Small intestine (tissue), 7 donors: ENCODE measurements around the gene SELPLG. TPM values are rescaled to one million over a fixed set of nuclear protein-coding genes. Genes with fewer than 3 reads are reported as not detected.

Experiments used
- DNase-seq, 2 donors: peaks; one replicate each; pipeline versions ENCODE4 v3.0.0 to v3.0.0-alpha.2; 2013
- FAIRE-seq: peaks from 2 replicates; lab custom pipeline; 2012; peaks lifted over from hg19 to GRCh38; lab: Jason Lieb, UNC
- H3K27ac ChIP-seq, 3 donors: one replicate each; pipeline ENCODE4 v1.5.1; 2013; ENCODE audit warnings: low read length in 2 of 3, mild to moderate bottlenecking in 2 of 3, control low read depth in 1 of 3, inconsistent platforms in 1 of 3, low read depth in 1 of 3, moderate library complexity in 1 of 3
- H3K27me3 ChIP-seq, 3 donors: one replicate each; pipeline ENCODE4 v1.6.1; 2013; ENCODE audit warnings: low read length in 3 of 3, inconsistent platforms in 1 of 3; ENCODE audit not compliant: control insufficient read depth in 3 of 3, insufficient read depth in 3 of 3
- H3K36me3 ChIP-seq, 3 donors: one replicate each; pipeline ENCODE4 v1.6.1; 2013; ENCODE audit warnings: low read length in 3 of 3, inconsistent platforms in 1 of 3, low read depth in 1 of 3, mild to moderate bottlenecking in 1 of 3, moderate library complexity in 1 of 3; ENCODE audit not compliant: control insufficient read depth in 3 of 3, insufficient read depth in 2 of 3
- H3K4me1 ChIP-seq, 3 donors: one replicate each; pipeline ENCODE4 v1.6.1; 2013; ENCODE audit warnings: low read length in 2 of 3, inconsistent platforms in 1 of 3, low read depth in 1 of 3, mild to moderate bottlenecking in 1 of 3, moderate library complexity in 1 of 3; ENCODE audit not compliant: control insufficient read depth in 3 of 3, insufficient read depth in 2 of 3
- H3K4me3 ChIP-seq, 3 donors: one replicate each; pipeline ENCODE4 v1.5.1; 2013; ENCODE audit warnings: low read length in 3 of 3, control low read depth in 1 of 3, inconsistent platforms in 1 of 3, low read depth in 1 of 3, mild to moderate bottlenecking in 1 of 3, moderate library complexity in 1 of 3
- H3K9me3 ChIP-seq, 2 donors: one replicate each; pipeline ENCODE4 v1.6.1; 2013; ENCODE audit warnings: low read depth in 1 of 2, low read length in 1 of 2; ENCODE audit not compliant: control insufficient read depth in 2 of 2, insufficient read depth in 1 of 2
- WGBS, 3 donors: extraction: QIAGEN DNeasy Blood & Tissue Kit; methylation state at CpG; one replicate each; pipeline ENCODE4 v1.1.7; 2013; 5-methylcytosine and 5-hydroxymethylcytosine counted together
- polyA plus RNA-seq, 4 donors: library from polyadenylated mRNA; stranded (reverse) in 3 of 4; unstranded in 1 of 4; fragments of 200-250 nt in 3 of 4; fragments of 120-200 nt in 1 of 4; gene quantifications; one replicate each; pipeline versions ENCODE4 v1.2.1 to v1.2.3, GENCODE V29; 2013
- donor health status: healthy with polysubstance abuse.
- donor health status: control.
- donor health status: control.
- donor health status: Bipolar disorder and iron deficiency.
- donor health status: healthy.

The SELPLG gene
- polyA plus RNA-seq, 4 donors, result 1.1 to 7.2 (median 4.6) TPM

DNA sequence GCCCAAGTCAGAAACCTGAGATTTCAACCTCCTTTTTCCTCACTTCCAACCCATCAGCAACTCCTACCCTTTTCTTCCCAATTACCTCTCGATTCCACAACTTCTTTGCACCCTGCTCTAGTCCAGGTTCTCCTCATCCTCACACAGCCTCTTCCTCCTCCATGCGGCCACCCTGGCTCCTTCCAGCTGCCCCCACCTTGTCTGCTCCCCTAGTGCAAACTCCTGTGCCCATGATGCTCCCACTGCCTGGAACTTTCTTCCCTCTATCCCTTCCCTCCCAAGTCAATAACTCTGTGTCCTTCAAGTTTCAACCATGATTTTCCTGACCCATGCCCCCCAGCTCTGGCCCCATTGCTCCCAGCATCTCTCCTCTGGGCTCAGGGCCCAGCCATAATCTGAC lies 17.3 kb downstream of the SELPLG start:
- H3K27ac ChIP-seq, result peak overlapping the region in 1 of 3 donors; percentile 67

GRCh38 chr12:108615918-108616317 lies 17.8 kb downstream of the SELPLG start:
- no peak for FAIRE-seq

More for the DNA sequence above, 17.3 kb downstream of the SELPLG start:
- FAIRE-seq (no peak), DNase-seq (no peak)
- peaks cover 0 to 3% of the 10 kb centered on the region in 2 donors for H3K9me3 ChIP-seq
- peaks cover 0 to 3% (median 0%) of the 10 kb centered on the region in 3 donors for H3K27me3 ChIP-seq
- WGBS, 3 donors, result 93 to 100% (median 96%) methylated on average over 2 of the region's 2 CpGs
- no peak overlapping the region for H3K4me3 ChIP-seq
- H3K36me3 ChIP-seq, result no peaks in the 10 kb centered on the region
- H3K4me1 ChIP-seq, result no peaks in the 10 kb centered on the region

DNA sequence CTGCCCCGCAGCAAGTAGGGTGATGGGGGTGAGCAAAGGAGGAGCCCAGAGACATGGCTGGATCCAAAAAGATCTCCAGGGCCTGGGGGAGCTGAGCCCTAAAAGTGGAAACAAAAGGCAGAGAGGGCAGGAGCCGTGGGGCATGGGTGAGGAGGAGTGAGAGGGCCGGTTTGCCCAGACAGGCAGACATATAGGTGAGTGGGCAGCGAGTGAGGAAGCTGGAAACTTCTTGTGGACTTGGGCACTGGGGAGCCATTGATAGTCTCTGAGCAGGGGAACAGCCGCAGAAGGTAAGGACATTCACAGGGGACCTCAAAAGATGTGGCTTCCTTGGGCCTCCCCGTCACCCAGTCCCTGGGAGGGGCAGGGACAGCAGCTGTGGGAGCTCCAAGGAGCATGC lies 19.1 kb downstream of the SELPLG start:
- no peak overlapping the region for H3K4me3 ChIP-seq
- FAIRE-seq, result no peak
- no peak for DNase-seq
- H3K4me1 ChIP-seq, result peaks cover 0 to 4% (median 0%) of the 10 kb centered on the region in 3 donors
- 79 to 92% (median 88%) methylated on average over 6 of the region's 6 CpGs for WGBS, 3 donors
- no peaks in the 10 kb centered on the region for H3K36me3 ChIP-seq
- peaks cover 0 to 3% of the 10 kb centered on the region in 2 donors for H3K9me3 ChIP-seq
- no peaks in the 10 kb centered on the region for H3K27me3 ChIP-seq
- H3K27ac ChIP-seq, result no peak overlapping the region

More at GRCh38 chr12:108615918-108616317, 17.8 kb downstream of the SELPLG start:
- no peaks in the 10 kb centered on the region for H3K36me3 ChIP-seq
- H3K4me1 ChIP-seq, result no peaks in the 10 kb centered on the region
- peaks cover 0 to 3% (median 0%) of the 10 kb centered on the region in 3 donors for H3K27me3 ChIP-seq
- H3K9me3 ChIP-seq, result peaks cover 0 to 3% of the 10 kb centered on the region in 2 donors
- H3K27ac ChIP-seq, result no peak overlapping the region
- DNase-seq, result no peak
- H3K4me3 ChIP-seq, result no peak overlapping the region
- 83 to 100% (median 93%) methylated on average over 1 of the region's 1 CpG for WGBS, 3 donors

GRCh38 chr12:108614041-108614440 lies 19.7 kb downstream of the SELPLG start:
- FAIRE-seq (no peak), DNase-seq (no peak)
- WGBS, 3 donors, result 74 to 83% (median 81%) methylated on average over 4 of the region's 4 CpGs
- peaks cover 0 to 4% (median 0%) of the 10 kb centered on the region in 3 donors for H3K4me1 ChIP-seq
- H3K9me3 ChIP-seq, result peaks cover 0 to 3% of the 10 kb centered on the region in 2 donors
- no peaks in the 10 kb centered on the region for H3K27me3 ChIP-seq
- no peak overlapping the region for H3K27ac ChIP-seq
- no peaks in the 10 kb centered on the region for H3K36me3 ChIP-seq
- no peak overlapping the region for H3K4me3 ChIP-seq

GRCh38 chr12:108613548-108613947 lies 20.1 kb downstream of the SELPLG start:
- Histone ChIP-seq H3K36me3 (no peaks in the 10 kb centered on the region), H3K9me3 (peaks cover 0 to 3% of the 10 kb centered on the region in 2 donors), H3K27me3 (no peaks in the 10 kb centered on the region), H3K4me3 (no peak overlapping the region), H3K4me1 (peaks cover 0 to 4% (median 0%) of the 10 kb centered on the region in 3 donors), H3K27ac (no peak overlapping the region)
- 50 to 58% (median 51%) methylated on average over 9 of the region's 9 CpGs for WGBS, 3 donors
- no peak for DNase-seq
- FAIRE-seq, result no peak

GRCh38 chr12:108612788-108613282 lies 20.9 kb downstream of the SELPLG start:
- Histone ChIP-seq H3K36me3 (no peaks in the 10 kb centered on the region), H3K27ac (no peak overlapping the region), H3K4me3 (no peak overlapping the region), H3K4me1 (peaks cover 0 to 4% (median 0%) of the 10 kb centered on the region in 3 donors), H3K27me3 (no peaks in the 10 kb centered on the region), H3K9me3 (peaks cover 0 to 3% of the 10 kb centered on the region in 2 donors)
- WGBS, 3 donors, result 49 to 71% (median 64%) methylated on average over 8 of the region's 8 CpGs
- DNase-seq (peak in 1 of 2 donors; percentile 24), FAIRE-seq (no peak)

DNA sequence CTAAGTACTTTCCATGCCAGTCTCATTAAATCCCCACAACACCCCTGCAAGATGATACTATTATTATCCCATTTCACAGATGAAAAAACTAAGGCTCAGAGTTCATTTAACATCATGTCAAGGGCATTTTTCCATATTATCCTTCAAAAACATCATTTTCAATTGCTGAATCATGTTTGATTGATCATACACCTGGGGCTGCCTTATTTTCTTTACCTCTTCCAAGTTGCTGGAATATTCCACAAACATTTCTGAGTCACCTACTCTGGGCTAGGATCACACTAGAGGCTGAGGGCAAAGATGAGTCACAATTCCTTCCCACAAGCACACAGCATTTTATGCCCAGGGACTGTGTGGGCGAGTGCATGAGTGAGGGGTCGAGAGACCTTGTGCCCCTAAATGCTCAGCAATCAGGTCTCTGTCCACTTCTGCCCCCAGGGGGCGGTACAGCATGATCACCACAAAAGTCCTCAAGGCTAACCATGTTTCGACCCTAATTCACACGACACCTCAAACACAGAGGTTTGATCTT lies 21.7 kb downstream of the SELPLG start:
- Histone ChIP-seq H3K4me3 (no peak overlapping the region), H3K27ac (no peak overlapping the region), H3K4me1 (peaks cover 0 to 4% (median 0%) of the 10 kb centered on the region in 3 donors), H3K27me3 (no peaks in the 10 kb centered on the region), H3K9me3 (peaks cover 0 to 3% of the 10 kb centered on the region in 2 donors), H3K36me3 (no peaks in the 10 kb centered on the region)
- WGBS, 3 donors, result 30 to 58% (median 45%) methylated on average over 5 of the region's 5 CpGs
- DNase-seq, result no peak
- no peak for FAIRE-seq

- no peaks in the 10 kb centered on the region for H3K27me3 ChIP-seq
- peaks cover 0 to 2% of the 10 kb centered on the region in 2 donors for H3K9me3 ChIP-seq
- 71 to 82% (median 81%) methylated on average over 15 of the region's 15 CpGs for WGBS, 3 donors
- no peak overlapping the region for H3K4me3 ChIP-seq
- peaks cover 0 to 4% (median 0%) of the 10 kb centered on the region in 3 donors for H3K4me1 ChIP-seq
- no peak for FAIRE-seq
- H3K27ac ChIP-seq, result no peak overlapping the region
- DNase-seq, result no peak
- no peaks in the 10 kb centered on the region for H3K36me3 ChIP-seq
Measured at GRCh38 chr12:108610856-108611605, 22.7 kb downstream of the SELPLG start.
